GM21367 (cell line): Measurements from ENCODE around the gene DCTN2.
"Not testable (repeated sequence)": the region's sequence is repeated elsewhere in the genome, so short reads cannot be mapped to it uniquely, and the experiment has no call there.

Source experiments
- ATAC-seq: cut with Tn5 transposase; IDR thresholded peaks from one replicate; pipeline ENCODE4 v1.9.1; 2021; ENCODE audit not compliant: unreplicated experiment

Gene DCTN2

DNA sequence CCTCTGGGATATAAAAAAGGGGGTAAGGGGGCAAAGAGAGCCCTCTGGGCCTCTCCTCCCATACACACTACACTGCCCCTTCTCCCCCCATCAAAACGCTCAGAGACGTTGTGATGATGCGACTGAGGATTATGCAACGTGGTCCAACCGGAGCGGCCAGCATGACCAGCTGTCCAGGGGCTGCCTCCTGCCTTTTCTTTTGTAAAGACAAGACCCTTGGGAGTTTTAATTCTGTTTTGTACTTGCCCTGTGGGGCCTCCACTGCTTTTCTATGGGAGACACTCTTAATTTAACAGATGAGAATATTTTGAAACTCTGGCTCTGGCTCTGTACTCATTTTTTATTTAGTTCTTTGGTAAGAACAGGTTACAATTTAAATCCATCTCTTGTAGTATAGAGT, 17.2 kb downstream of the DCTN2 start:
- no peak for ATAC-seq

DNA sequence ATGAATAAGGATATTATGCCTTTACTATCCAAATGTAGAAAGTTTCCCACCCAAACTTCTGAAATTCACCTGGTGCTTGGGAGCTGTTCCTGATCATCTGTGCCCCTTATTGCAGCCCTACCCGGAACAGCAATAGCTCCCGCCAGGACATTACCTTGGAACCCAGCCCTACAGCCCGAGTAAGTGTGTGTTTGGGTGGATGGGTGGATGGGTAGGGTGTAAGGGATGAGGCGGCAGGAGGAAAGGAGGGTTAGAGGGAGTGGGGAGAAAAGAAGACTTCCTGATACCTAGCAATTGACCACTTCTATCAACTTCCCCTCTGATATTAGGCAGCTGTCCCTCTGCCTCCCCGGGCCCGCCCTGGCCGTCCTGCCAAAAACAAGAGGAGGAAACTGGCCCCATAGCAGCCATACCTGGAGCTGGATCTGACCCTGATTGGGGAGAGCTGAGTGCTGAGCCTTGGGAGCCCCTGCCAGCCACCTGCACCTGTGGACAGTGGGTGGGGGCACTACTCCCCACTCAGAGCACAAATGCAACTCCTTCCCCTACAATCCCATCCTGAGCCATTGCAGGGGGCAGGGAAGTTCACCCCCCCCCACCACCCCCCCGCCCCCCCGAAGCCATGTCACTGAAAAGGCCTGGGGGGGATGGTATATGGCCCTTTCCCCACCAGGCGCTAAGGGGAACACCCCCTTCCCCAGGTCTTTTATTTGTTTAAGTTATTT, 18.0 kb downstream of the DCTN2 start:
- ATAC-seq: no peak

DNA sequence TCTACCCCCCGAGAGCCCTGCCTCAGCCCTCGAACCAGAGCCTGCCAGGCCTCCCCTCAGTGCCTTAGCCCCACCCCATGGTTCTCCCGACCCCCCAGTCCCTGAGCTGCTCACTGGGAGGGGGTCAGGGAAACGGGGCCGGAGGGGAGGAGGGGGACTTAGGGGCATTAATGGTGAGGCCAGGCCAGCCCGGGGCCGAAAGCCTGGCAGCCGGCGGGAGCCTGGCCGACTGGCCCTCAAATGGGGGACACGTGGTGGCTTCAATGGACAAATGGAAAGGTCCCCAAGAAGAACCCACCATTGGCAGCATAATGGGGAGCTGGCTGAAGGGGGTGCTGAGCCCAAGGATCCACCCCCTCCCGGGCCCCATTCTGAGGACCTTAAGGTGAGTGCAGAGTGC, 18.8 kb downstream of the DCTN2 start:
- no peak for ATAC-seq

DNA sequence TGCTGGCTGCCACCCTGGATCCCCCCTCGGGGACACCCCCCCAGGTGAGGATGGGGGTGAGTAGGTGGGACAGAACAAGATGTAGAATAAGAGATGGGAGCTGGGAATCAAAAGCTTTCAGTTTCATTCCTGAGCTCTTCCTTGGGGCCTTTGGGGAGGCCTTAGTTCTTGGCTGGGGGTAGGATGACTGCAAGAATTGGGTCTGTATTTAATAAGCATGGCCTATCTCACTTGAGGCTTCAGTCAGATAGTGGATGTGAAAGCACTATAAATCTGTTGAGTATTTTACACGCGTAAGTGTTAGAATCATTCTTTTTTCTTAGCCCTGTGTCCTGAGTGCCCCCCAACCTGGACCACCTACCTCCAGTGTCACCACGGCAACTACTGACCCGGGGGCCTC, 19.8 kb downstream of the DCTN2 start:
- ATAC-seq: no peak

DNA sequence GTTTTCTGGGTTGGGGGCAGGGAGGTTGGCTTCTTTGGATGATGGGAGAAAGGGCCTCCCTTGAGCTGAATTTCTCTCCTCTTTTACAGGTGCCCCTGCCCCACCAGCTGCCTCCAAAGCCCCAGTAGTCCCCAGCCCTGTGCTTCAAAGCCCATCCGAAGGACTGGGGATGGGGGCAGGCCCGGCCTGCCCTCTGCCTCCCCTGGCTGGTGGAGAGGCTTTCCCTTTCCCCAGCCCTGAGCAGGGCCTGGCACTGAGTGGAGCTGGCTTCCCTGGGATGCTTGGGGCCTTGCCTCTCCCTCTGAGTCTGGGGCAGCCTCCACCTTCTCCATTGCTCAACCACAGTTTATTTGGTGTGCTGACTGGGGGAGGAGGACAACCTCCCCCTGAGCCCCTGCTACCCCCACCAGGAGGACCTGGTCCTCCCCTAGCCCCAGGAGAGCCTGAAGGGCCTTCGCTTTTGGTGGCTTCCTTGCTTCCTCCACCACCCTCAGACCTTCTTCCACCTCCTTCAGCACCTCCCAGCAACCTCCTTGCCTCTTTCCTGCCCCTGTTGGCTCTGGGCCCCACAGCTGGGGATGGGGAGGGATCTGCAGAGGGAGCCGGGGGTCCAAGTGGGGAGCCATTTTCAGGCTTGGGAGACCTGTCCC, 20.4 kb downstream of the DCTN2 start:
- ATAC-seq: no peak

DNA sequence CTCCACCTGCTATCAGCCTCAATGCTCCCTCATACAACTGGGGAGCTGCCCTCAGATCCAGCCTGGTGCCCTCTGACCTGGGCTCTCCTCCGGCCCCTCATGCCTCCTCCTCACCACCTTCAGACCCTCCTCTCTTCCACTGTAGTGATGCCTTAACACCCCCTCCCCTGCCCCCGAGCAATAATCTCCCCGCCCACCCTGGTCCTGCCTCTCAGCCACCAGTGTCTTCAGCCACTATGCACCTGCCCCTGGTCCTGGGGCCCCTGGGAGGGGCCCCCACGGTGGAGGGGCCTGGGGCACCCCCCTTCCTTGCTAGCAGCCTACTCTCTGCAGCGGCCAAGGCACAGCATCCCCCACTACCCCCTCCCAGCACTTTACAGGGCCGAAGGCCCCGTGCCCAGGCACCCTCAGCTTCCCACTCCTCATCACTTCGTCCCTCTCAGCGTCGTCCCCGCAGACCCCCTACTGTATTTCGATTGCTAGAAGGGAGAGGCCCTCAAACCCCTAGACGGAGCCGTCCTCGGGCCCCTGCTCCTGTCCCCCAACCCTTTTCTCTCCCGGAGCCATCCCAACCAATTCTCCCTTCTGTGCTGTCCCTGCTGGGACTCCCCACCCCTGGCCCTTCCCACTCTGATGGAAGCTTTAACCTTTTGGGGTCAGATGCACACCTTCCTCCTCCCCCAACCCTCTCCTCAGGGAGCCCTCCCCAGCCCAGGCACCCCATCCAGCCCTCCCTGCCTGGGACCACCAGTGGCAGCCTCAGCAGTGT, 21.2 kb downstream of the DCTN2 start:
- no peak for ATAC-seq

DNA sequence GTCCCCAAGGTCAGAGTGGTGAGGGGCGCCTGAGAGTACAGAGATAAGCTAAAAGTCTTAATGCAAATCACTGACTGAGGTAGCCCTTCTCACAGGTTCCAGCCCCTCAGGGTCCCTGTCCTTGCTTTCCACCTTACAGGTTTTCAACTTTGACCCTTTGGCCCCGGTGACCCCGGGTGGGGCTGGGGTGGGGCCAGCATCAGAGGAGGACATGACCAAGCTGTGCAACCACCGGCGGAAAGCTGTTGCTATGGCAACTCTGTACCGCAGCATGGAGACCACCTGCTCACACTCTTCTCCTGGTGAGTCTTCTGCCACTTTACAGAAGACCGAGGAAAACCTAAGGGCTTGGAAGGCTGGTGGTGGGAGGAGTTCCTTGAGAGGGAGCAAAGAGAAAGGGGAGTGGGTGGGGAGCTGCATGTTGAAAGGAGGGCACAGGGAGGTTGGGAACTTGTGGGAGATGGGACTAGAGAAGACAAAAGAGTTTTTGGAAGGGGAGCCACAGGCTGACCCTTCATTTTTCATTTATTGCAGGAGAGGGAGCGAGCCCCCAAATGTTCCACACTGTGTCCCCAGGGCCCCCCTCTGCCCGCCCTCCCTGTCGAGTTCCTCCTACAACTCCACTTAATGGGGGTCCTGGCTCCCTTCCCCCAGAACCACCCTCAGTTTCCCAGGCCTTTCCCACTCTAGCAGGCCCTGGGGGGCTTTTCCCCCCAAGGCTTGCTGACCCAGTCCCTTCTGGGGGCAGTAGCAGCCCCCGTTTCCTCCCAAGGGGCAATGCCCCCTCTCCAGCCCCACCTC, 22.0 kb downstream of the DCTN2 start:
- ATAC-seq: no peak

DNA sequence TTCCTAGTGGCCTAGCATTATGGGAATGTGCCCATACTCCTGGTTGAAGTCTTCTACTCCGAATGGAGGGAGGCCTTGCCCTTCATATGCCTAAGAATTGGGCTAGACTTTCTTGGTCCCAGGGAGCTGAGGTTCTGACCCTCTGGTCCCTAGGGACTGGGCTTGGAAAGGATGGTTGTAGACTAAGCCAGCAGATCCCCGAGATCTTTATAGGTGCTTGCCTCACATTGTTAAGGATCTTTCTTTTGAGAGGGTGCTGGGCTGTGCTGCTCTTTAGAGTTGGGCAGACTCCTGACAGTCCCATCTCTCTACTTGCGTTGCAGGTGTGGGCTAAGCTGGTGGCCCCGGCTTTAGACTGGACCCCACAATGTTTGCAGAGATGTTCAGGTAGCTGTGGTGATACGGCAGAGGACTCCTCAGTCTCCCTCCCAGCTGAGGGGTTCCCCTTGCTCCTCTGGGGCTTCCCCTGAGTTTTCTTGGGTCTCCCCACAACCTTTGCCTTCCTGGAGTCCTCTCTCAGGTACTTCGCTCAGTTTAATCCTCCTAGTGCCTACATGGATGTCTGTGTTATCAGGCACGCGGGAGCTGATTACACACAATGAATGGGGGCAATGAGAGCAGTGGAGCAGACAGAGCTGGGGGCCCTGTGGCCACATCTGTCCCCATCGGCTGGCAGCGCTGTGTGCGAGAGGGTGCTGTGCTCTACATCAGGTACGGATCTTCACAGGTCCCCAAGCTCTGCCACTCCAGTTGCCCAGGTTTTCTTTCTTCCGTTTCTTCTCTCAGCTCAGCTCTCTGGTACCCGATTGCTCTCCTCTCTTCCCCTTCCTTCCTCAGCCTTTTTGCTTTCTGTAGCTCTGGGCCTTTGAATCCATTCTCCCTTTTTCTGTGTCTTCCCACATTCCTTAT, 23.0 kb downstream of the DCTN2 start:
- ATAC-seq: no peak

DNA sequence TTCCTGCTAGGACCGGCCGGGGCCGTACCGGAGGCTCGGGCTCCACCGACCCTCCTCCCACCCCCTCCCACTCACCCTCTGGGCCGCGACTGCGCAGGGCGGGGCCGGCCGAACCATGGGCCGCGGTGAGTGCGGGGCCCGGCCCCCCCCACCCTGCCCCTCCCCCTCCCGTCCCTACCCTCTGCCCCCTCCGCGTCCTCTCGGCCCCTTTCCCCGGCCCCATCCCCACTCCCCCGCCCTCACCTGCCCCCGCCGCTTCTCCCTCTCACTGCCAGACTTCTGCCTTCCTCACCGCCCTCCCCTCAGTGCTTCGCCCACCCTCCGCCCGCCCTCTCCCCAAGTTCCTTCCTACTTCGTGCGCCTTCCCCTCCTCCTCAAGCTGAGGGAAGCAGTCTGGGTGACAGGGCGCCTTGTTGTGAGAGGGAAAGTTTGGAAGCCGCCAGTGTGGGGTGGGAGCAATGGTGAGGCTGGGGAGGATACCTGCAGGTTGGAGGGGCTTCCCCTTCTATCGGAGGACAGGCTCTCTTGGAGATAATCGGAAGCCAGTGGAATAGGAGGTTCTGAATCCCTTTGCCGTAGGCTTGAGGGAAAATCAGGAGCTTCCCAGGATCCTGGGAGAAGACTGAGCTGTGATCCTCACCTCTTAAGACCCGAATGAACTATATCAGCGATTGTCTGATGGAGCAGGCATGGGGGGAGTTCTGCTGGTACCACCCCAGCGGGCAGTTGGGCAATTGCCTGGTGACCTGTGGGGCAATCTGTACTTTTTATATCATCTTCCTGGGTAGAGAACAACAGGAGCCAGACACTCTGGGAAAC, 23.9 kb downstream of the DCTN2 start:
- ATAC-seq: no peak

DNA sequence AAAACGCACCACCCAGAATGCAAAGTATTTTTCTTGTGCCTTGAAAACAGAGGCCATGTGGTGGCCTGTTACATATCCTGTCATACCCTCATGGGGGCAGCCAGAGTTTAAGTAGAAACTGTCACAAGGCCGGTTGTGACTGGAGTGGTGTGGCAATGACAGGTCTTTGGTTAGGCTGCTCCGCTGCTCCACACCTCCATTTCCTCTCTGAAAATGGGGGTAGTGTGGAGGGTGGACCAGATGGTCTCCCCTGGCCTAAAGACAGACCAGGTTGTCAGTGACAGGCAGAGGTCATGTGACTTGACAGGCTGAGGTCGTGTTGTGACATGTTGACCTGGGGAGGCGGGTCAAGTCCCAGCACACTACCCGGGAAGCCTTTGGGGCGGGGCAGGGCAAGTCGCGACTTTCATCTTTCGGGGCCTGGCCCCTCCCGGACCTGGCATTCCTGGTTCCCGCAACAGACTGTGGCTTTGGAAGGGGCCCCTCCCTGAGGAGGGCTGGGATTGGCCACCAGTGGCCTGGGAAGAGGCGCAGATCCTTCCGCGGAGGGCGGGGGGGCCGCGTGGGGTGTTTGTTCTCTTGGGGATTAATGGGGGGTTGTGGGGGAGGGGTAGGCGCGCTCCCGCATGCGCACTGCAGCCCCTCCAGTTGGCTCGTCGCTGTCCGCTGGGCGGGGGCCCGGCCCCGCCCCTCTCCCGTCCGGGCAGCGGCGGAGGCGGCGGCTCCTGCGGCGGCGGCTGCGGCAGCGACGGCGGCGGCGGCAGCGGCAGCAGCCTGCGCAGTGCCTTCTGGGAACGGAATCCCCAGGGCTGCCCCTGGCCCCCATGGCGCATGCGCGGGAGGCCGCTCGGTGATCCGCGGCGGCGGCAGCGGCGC, 24.7 kb downstream of the DCTN2 start, which contains the start of gene MBD6:
Gene MBD6, plus strand, starts transcription at position 814 of the 876 bp plus-strand sequence. CDS start 1,480 bp downstream, outside the sequence.
- peak; percentile 34 for ATAC-seq

DNA sequence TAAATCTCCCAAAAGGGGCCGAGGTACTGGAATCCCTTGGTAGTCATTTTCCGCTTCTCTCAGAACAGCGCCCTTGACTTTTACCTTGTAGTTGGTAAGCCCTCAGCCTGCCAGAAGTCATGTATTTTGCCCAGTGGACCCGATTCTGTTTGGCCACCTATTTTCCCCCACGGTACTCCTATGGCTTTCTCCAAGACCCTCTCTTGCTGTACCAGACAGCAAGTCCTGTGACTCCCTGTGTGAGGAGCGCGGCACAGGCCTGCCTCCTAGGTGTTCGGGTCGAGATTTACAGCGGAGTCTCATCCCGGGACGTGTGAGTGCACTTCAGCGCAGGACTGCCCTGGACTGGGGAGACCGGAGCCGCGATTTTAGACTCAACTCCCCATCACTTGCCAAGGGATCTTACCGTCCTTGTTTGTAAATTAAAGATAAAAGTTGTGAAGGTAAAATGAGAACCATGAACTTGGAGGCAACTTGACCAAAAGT, 25.4 kb downstream of the DCTN2 start:
- ATAC-seq: no peak

DNA sequence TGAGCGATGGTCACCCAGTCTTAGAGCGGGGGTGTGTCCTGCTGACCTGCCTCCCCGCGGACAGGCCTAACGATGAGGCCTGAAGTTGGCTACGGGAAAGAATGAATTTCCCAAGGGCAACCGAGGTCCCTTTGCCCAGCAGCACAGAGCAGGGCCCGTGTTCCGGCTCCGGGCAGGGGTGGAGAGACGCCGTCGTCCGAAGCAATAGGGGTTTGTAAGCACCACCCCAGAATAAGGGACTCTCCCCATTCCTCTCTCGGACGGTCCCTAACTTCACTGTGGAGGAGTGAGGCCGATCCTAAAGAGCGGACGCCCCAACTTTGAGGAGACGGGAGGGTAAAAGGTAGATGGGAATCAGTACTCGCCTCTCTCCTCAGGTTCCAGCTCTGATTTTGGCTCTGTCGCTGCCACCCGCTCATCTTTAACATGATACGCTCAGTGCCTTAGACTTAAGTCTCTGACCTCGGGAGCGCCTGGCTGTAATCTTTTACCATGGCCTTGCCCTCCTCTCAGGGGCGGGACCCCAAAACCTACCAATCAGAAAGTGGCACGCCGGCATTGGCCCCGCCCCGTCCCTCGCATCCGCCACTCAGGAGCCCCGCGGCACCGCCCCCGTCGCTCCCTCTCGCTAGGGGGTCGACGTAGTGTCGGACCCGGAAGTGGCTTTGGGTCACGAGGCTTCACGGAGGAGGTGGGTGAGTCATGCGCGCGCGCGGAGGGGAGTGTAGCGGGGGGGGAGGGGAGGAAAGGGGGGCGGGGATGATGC, 26.8 kb downstream of the DCTN2 start, which contains the start of gene DDIT3:
Gene DDIT3, minus strand, starts transcription at position 462 of the 766 bp plus-strand sequence. CDS start 3,108 bp downstream, outside the sequence.
- peak; percentile 46 for ATAC-seq

DNA sequence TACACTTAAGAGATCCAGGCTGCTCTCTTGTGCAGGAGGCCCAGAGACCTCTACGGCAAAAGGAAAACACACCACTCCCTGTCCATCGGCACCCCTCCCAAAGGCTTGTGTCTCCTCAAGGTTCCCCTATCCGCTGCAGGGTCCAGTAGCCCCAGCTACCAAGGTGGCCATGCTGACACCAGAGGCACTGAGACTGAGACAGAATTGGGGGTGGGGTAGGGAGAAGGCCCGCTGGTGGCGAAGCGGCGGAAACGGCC, 27.3 kb downstream of the DCTN2 start:
- ATAC-seq: no peak

DNA sequence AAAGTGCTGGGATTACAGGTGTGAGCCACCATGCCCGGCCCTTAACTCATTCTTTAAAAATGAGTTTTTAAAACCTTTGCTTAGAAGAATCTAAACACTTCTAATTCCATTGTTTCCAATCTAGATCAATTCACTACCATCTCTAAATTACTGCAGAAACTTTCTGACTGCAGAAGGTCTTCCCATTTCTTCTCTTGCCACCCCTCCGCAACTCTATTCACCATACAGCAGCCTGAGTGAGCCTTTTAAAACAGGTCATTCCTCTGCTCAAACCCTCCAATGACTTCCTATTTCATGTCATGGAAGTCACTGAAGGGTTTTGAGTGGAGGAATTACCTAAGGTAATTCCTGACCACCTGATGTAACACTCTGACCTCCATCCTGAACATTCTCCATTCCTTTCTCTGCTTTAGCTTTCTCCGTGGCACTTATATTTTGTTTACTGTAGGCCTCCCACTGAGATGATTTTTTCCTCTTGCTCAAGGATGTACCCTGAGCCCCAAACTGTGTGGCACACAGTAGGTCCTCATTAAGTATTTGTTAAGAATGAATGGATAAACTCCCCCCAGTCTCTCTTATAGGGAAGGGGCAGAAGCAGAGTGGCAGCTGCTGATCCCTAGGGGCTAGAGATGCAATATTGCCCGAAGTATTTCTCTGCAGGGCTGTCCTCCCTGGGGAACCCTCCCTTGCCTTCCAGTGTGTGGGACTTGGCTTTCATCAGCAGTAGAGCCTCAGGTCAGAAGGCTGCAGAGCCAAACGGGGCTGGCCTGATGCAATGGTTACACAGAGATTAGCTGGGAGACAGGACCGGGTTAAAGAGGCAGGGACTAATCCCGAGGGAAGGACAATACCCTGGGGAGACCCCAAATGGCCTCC, 27.8 kb downstream of the DCTN2 start:
- no peak for ATAC-seq

DNA sequence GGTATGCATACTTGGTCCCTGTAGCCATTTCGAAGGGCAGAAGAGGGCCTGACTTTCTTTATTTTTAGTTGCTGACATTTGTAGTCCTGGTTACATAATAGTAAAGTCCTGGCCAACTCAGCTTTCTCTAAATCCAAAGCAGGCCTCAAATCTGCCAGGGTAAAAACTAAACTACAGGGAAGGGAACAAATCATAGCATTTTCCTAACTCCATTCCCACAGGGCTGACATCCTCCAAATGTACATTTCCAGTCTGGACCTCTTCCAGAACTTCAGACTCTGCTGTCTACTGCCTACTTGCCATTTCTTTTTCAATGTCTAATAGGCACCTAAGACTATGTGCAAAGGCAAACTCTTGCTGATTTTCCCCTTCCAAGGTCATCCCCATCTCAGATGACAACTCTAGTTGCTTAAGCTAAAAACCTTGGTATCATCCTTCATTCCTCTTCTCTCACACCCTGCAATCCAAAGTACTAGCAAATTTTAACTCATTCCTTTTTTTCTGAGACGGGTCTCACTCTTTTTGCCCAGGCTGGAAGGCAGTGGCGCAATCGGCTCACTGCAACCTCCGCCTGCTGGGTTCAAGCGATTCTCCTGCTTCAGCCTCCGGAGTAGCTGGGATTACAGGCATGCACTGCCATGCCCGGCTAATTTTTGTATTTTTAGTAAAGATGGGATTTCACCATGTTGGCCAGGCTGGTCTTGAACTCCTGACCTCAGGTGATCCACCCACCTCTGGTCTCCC, 28.6 kb downstream of the DCTN2 start:
- ATAC-seq: no peak

DNA sequence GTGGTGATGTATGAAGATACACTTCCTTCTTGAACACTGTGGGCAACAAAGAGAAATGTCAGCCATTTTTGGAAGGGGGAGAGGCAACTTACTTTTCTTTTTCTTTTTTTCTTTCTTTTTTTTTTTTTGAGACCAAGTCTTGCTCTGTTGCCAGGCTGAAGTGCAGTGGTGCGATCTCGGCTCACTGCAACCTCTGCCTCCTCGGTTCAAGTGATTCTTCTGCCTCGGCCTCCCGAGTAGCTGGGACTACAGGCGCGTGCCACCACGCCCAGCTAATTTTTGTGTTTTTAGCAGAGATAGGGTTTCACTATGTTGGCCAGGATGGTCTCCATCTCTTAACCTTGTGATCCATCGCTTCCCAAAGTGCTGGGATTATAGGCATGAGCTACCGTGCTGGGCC, 29.3 kb downstream of the DCTN2 start:
- ATAC-seq: not testable (repeated sequence)
